Ectodermal cell (in vitro differentiated cells): ENCODE data around the gene RIBC2.
"Not testable (repeated sequence)": the region's sequence is repeated elsewhere in the genome, so short reads cannot be mapped to it uniquely, and the experiment has no call there.

Experiments used
- H3K27ac ChIP-seq: 2 replicates; pipeline ENCODE4 v1.7.0; 2013; ENCODE audit warnings: mild to moderate bottlenecking, low read depth, low read length; ENCODE audit not compliant: insufficient read depth, poor library complexity, severe bottlenecking
- H3K27me3 ChIP-seq: 2 replicates; pipeline ENCODE4 v1.7.0; 2013; ENCODE audit warnings: mild to moderate bottlenecking, low read length; ENCODE audit not compliant: insufficient read depth, control insufficient read depth, poor library complexity, severe bottlenecking
- H3K36me3 ChIP-seq: one replicate; pipeline ENCODE4 v1.7.0; 2013; ENCODE audit warnings: low read length; ENCODE audit not compliant: control insufficient read depth, insufficient read depth
- H3K4me1 ChIP-seq: one replicate; pipeline ENCODE4 v1.7.0; 2013; ENCODE audit warnings: low read length; ENCODE audit not compliant: control insufficient read depth, insufficient read depth
- H3K4me3 ChIP-seq: 2 replicates; pipeline ENCODE4 v1.7.0; 2013; ENCODE audit warnings: low read depth, low read length, control low read depth; ENCODE audit not compliant: insufficient read depth
- H3K9me3 ChIP-seq: 2 replicates; pipeline ENCODE4 v1.7.0; 2013; ENCODE audit warnings: mild to moderate bottlenecking, low read length, moderate library complexity; ENCODE audit not compliant: control insufficient read depth
- WGBS, 2 experiments: methylation state at CpG; one replicate each; pipeline ENCODE4 v1.1.7; 2013; ENCODE audit warnings: missing lambda C conversion rate in 2 of 2; 5-methylcytosine and 5-hydroxymethylcytosine counted together

Gene RIBC2

GRCh38 chr22:45434981-45435380 lies 21.5 kb downstream of the RIBC2 start:
- Histone ChIP-seq H3K27me3 (no peaks in the 10 kb centered on the region), H3K4me3 (no peak overlapping the region), H3K27ac (no peak overlapping the region), H3K36me3 (no peaks in the 10 kb centered on the region), H3K9me3 (no peaks in the 10 kb centered on the region), H3K4me1 (no peaks in the 10 kb centered on the region)
- WGBS, 2 experiments: 95 to 96% methylated on average over 6 of the region's 6 CpGs

GRCh38 chr22:45435544-45436139 lies 22.1 kb downstream of the RIBC2 start:
- Histone ChIP-seq H3K27me3 (no peaks in the 10 kb centered on the region), H3K9me3 (no peaks in the 10 kb centered on the region), H3K4me3 (no peak overlapping the region), H3K4me1 (no peaks in the 10 kb centered on the region), H3K36me3 (no peaks in the 10 kb centered on the region), H3K27ac (no peak overlapping the region)
- 20 to 22% methylated on average over 20 of the region's 20 CpGs for WGBS, 2 experiments

- not testable (repeated sequence) for H3K4me1 ChIP-seq, H3K27me3 ChIP-seq, H3K4me3 ChIP-seq, H3K27ac ChIP-seq, H3K36me3 ChIP-seq, H3K9me3 ChIP-seq
- 89 to 93% methylated on average over 32 to 34 of the region's 34 CpGs for WGBS, 2 experiments
These were observed 23.5 kb downstream of the RIBC2 start for GRCh38 chr22:45436871-45437517.

- Histone ChIP-seq H3K9me3 (no peaks in the 10 kb centered on the region), H3K36me3 (no peaks in the 10 kb centered on the region), H3K4me3 (no peak overlapping the region), H3K4me1 (no peaks in the 10 kb centered on the region), H3K27me3 (no peaks in the 10 kb centered on the region), H3K27ac (no peak overlapping the region)
These were observed 24.8 kb downstream of the RIBC2 start for GRCh38 chr22:45438336-45438735.

- H3K9me3 ChIP-seq, H3K27me3 ChIP-seq, H3K27ac ChIP-seq, H3K4me1 ChIP-seq, H3K36me3 ChIP-seq, H3K4me3 ChIP-seq: not testable (repeated sequence)
- WGBS, 2 experiments: 82 to 84% methylated on average over 13 of the region's 13 CpGs
These were observed 27.2 kb downstream of the RIBC2 start for GRCh38 chr22:45440688-45441087.

- no peaks in the 10 kb centered on the region for H3K36me3 ChIP-seq
- no peak overlapping the region for H3K4me3 ChIP-seq
- no peak overlapping the region for H3K27ac ChIP-seq
- no peaks in the 10 kb centered on the region for H3K9me3 ChIP-seq
- 58 to 65% methylated on average over 10 of the region's 10 CpGs for WGBS, 2 experiments
- no peaks in the 10 kb centered on the region for H3K27me3 ChIP-seq
- H3K4me1 ChIP-seq: no peaks in the 10 kb centered on the region
These were observed 27.6 kb downstream of the RIBC2 start for GRCh38 chr22:45441138-45441537.

- 75 to 81% methylated on average over 5 of the region's 5 CpGs for WGBS, 2 experiments
- Histone ChIP-seq H3K27ac (no peak overlapping the region), H3K9me3 (no peaks in the 10 kb centered on the region), H3K36me3 (no peaks in the 10 kb centered on the region), H3K4me3 (no peak overlapping the region), H3K4me1 (no peaks in the 10 kb centered on the region), H3K27me3 (no peaks in the 10 kb centered on the region)
These were observed 28.6 kb downstream of the RIBC2 start for GRCh38 chr22:45442116-45442515.

GRCh38 chr22:45444168-45444567 lies 30.7 kb downstream of the RIBC2 start:
- no peaks in the 10 kb centered on the region for H3K36me3 ChIP-seq
- no peaks in the 10 kb centered on the region for H3K27me3 ChIP-seq
- no peaks in the 10 kb centered on the region for H3K4me1 ChIP-seq
- H3K9me3 ChIP-seq: no peaks in the 10 kb centered on the region
- H3K4me3 ChIP-seq: no peak overlapping the region
- WGBS, 2 experiments: 93% methylated on average over 3 of the region's 3 CpGs
- no peak overlapping the region for H3K27ac ChIP-seq

GRCh38 chr22:45445031-45445710 lies 31.7 kb downstream of the RIBC2 start:
- no peaks in the 10 kb centered on the region for H3K27me3 ChIP-seq
- 93 to 95% methylated on average over 14 of the region's 14 CpGs for WGBS, 2 experiments

GRCh38 chr22:45446216-45446615 lies 32.7 kb downstream of the RIBC2 start:
- H3K4me1 ChIP-seq: no peaks in the 10 kb centered on the region
- H3K4me3 ChIP-seq: no peak overlapping the region
- 94 to 96% methylated on average over 5 of the region's 5 CpGs for WGBS, 2 experiments
- H3K9me3 ChIP-seq: no peaks in the 10 kb centered on the region
- H3K27me3 ChIP-seq: no peaks in the 10 kb centered on the region
- H3K36me3 ChIP-seq: no peaks in the 10 kb centered on the region
- no peak overlapping the region for H3K27ac ChIP-seq

More at GRCh38 chr22:45445031-45445710, 31.7 kb downstream of the RIBC2 start:
- Histone ChIP-seq H3K27ac (no peak overlapping the region), H3K36me3 (no peaks in the 10 kb centered on the region), H3K4me3 (no peak overlapping the region), H3K9me3 (no peaks in the 10 kb centered on the region), H3K4me1 (no peaks in the 10 kb centered on the region)
